Vagina (tissue), 2 donors: ENCODE measurements around the gene PPRC1. TPM values are rescaled to one million over a fixed set of nuclear protein-coding genes. Genes with fewer than 3 reads are reported as not detected.

Experiments
- DNase-seq, 2 donors: peaks; one replicate each; pipeline ENCODE4 v3.0.0-alpha.2; 2017; ENCODE audit errors: extremely low spot score in 2 of 2
- H3K27ac ChIP-seq: fragments of 200-600 bp; sonication (generic); one replicate; pipeline ENCODE4 v1.5.1; 2019
- H3K27me3 ChIP-seq: fragments of 200-600 bp; sonication (generic); one replicate; pipeline ENCODE4 v1.5.1; 2019
- H3K36me3 ChIP-seq, 2 donors: fragments of 200-600 bp; sonication (generic); one replicate each; pipeline ENCODE4 v1.5.1; 2017 to 2019
- H3K4me1 ChIP-seq: fragments of 200-600 bp; sonication (generic); one replicate; pipeline ENCODE4 v1.5.1; 2019
- H3K4me3 ChIP-seq, 2 donors: fragments of 200-600 bp; sonication (generic); 1 replicate in 1 of 2; 2 replicates in 1 of 2; pipeline ENCODE4 v1.5.1; 2016 to 2019
- H3K9me3 ChIP-seq: fragments of 200-600 bp; sonication (generic); one replicate; pipeline ENCODE4 v1.5.1; 2019
- CTCF ChIP-seq, 3 experiments: fragments of 450-650 bp in 2 of 3; fragments of 200-600 bp in 1 of 3; sonication (generic) in 1 of 3; IDR thresholded peaks; one replicate each; pipeline ENCODE4 v1.5.1; 2017 to 2019; ENCODE audit warnings: antibody characterized with exemption in 3 of 3, mild to moderate bottlenecking in 2 of 3, moderate library complexity in 2 of 3
- POLR2A ChIP-seq, 2 donors: fragments of 450-650 bp; IDR thresholded peaks; one replicate each; pipeline ENCODE4 v1.6.1; 2017; ENCODE audit warnings: antibody characterized with exemption in 2 of 2, mild to moderate bottlenecking in 2 of 2, moderate library complexity in 2 of 2
- POLR2AphosphoS5 ChIP-seq, 2 donors: sonication (generic); formaldehyde crosslinking; IDR thresholded peaks; one replicate each; pipeline ENCODE4 v1.9.0; 2017; ENCODE audit warnings: antibody characterized with exemption in 2 of 2, mild to moderate bottlenecking in 2 of 2, low read depth in 1 of 2; ENCODE audit not compliant: insufficient read depth in 1 of 2
- intact Hi-C: fragments of 100-400 bp; cut with DNase I; formaldehyde crosslinking; loops from one replicate; pipeline ENCODE4 v1.15.1; 2023
- total RNA-seq: library from RNA; depleted of rRNA; stranded (reverse); fragments of >200 nt; gene quantifications from one replicate; pipeline ENCODE4 v1.2.3, GENCODE V29; 2016

Gene PPRC1
- total RNA-seq, 1 donor from 2014 or later: 29.5 TPM

GRCh38 chr10:102146971-102147428, 14.2 kb downstream of the PPRC1 start:
- Histone ChIP-seq H3K36me3 (peaks cover 0 to 38% of the 10 kb centered on the region in 2 donors), H3K27me3 (no peaks in the 10 kb centered on the region), H3K4me1 (peaks cover 4% of the 10 kb centered on the region), H3K9me3 (no peaks in the 10 kb centered on the region), H3K27ac (no peak overlapping the region), H3K4me3 (no peak overlapping the region)
- TF ChIP-seq POLR2AphosphoS5 (IDR thresholded peaks at IDR 0.05; ENCODE audit: insufficient read depth in 1 of 2, low read depth in 1 of 2): no peak
- no peak for TF ChIP-seq CTCF (IDR thresholded peaks at IDR 0.05)
- no peak for TF ChIP-seq POLR2A (IDR thresholded peaks at IDR 0.05)
- intact Hi-C loops: no loop called here
- no peak for DNase-seq

GRCh38 chr10:102147561-102147960, 14.7 kb downstream of the PPRC1 start:
- Histone ChIP-seq H3K4me1 (peaks cover 4% of the 10 kb centered on the region), H3K9me3 (no peaks in the 10 kb centered on the region), H3K4me3 (no peak overlapping the region), H3K27ac (no peak overlapping the region), H3K36me3 (peaks cover 0 to 38% of the 10 kb centered on the region in 2 donors), H3K27me3 (no peaks in the 10 kb centered on the region)
- intact Hi-C loops: no loop called here
- TF ChIP-seq CTCF (IDR thresholded peaks at IDR 0.05) (no peak), POLR2A (IDR thresholded peaks at IDR 0.05) (no peak), POLR2AphosphoS5 (IDR thresholded peaks at IDR 0.05; ENCODE audit: insufficient read depth in 1 of 2, low read depth in 1 of 2) (no peak)
- DNase-seq: no peak

- Histone ChIP-seq H3K9me3 (no peaks in the 10 kb centered on the region), H3K36me3 (peaks cover 0 to 38% of the 10 kb centered on the region in 2 donors), H3K4me1 (peaks cover 11% of the 10 kb centered on the region), H3K4me3 (no peak overlapping the region), H3K27ac (no peak overlapping the region), H3K27me3 (no peaks in the 10 kb centered on the region)
- TF ChIP-seq POLR2AphosphoS5 (IDR thresholded peaks at IDR 0.05; ENCODE audit: insufficient read depth in 1 of 2, low read depth in 1 of 2) (no peak), POLR2A (IDR thresholded peaks at IDR 0.05) (no peak), CTCF (IDR thresholded peaks at IDR 0.05) (no peak)
- no peak for DNase-seq
- intact Hi-C loops: no loop called here
These were observed 15.4 kb downstream of the PPRC1 start for GRCh38 chr10:102148275-102148674.

- peak overlapping the region; percentile 66 to 93 for H3K4me3 ChIP-seq
- peaks cover 29% of the 10 kb centered on the region for H3K4me1 ChIP-seq
- no peak for DNase-seq
- no peaks in the 10 kb centered on the region for H3K9me3 ChIP-seq
- peak overlapping the region; percentile 81 for H3K27ac ChIP-seq
- intact Hi-C loops: no loop called here
- peaks cover 0 to 28% of the 10 kb centered on the region in 2 donors for H3K36me3 ChIP-seq
- H3K27me3 ChIP-seq: no peaks in the 10 kb centered on the region
- TF ChIP-seq POLR2AphosphoS5 (IDR thresholded peaks at IDR 0.05; ENCODE audit: insufficient read depth in 1 of 2, low read depth in 1 of 2): no peak
- no peak for TF ChIP-seq POLR2A (IDR thresholded peaks at IDR 0.05)
- TF ChIP-seq CTCF (IDR thresholded peaks at IDR 0.05): no peak
These were observed 18.3 kb downstream of the PPRC1 start for GRCh38 chr10:102150970-102151773.
